ENCODE measurements around the gene ALMS1. TPM values are rescaled to one million over a fixed set of nuclear protein-coding genes. Genes with fewer than 3 reads are reported as not detected.

Gene ALMS1
- total RNA-seq, 4 donors from 2014 or later = 38.0 to 57.3 (median 49.8) TPM

DNA sequence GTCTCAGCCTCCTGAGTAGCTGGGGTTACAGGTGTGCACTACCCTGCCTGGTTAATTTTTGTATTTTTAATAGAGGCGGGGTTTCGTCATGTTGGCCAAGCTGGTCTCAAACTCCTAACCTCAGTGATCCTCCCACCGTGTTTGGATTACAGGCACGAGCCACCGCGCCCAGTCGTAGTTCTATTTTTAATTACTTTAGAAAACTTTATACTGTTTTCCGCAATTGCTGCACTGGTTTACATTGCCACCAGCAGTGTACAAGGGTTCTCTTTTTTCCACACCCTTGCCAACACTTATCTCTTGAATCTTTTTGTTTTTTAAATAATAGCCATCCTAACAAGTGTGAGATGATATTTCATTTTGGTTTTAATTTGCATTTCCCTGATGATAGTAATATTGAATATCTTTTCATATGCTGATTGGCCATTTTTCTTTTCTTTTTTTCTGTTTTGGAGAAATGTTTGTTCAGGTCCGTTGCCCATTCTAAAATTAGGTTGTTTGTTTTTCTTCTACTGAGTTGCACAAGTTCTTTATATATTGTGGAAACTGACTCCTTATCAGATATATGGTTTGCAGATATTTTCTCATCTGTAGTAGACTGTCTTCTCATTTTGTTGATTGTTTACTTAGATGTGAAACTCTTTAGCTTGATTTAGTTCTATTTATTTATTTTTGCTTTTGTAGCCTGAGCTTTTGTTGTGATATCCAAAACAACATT lies 16.9 kb downstream of the ALMS1 start:
- H3K9me3 ChIP-seq = peaks cover 0 to 35% (median 12%) of the 10 kb centered on the region in 4 donors
- no peak overlapping the region for H3K4me3 ChIP-seq
- H3K4me1 ChIP-seq = no peaks in the 10 kb centered on the region
- 91 to 93% methylated on average over 9 of the region's 9 CpGs for WGBS, 2 donors
- no peak for DNase-seq (ENCODE audit: low spot score in 2 of 2)
- no peak overlapping the region for H3K27ac ChIP-seq
- H3K36me3 ChIP-seq = peaks cover 0 to 40% (median 0%) of the 10 kb centered on the region in 3 donors
- H3K27me3 ChIP-seq = no peaks in the 10 kb centered on the region
- no peak for TF ChIP-seq POLR2A (IDR thresholded peaks at IDR 0.05)
- TF ChIP-seq, protein P1, sequence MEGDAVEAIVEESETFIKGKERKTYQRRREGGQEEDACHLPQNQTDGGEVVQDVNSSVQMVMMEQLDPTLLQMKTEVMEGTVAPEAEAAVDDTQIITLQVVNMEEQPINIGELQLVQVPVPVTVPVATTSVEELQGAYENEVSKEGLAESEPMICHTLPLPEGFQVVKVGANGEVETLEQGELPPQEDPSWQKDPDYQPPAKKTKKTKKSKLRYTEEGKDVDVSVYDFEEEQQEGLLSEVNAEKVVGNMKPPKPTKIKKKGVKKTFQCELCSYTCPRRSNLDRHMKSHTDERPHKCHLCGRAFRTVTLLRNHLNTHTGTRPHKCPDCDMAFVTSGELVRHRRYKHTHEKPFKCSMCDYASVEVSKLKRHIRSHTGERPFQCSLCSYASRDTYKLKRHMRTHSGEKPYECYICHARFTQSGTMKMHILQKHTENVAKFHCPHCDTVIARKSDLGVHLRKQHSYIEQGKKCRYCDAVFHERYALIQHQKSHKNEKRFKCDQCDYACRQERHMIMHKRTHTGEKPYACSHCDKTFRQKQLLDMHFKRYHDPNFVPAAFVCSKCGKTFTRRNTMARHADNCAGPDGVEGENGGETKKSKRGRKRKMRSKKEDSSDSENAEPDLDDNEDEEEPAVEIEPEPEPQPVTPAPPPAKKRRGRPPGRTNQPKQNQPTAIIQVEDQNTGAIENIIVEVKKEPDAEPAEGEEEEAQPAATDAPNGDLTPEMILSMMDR (IDR thresholded peaks at IDR 0.05) = no peak

DNA sequence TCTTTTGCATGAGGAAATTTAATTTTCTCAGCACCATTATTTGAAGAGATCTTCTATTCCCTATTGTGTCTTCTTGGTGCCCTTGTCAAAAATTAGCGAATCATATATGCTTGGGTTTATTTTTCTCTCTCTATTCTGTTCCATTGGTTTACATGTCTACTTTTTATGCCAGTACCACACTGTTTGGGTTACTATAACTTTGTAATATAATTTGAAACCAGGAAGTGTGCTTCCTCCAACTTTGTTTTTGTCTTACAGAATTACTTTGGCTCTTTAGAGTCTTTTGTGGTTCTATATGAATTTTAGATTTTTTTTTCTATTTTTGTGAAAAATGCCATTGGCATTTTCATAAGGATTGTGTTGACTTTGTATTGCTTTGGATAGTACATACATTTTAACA lies 17.6 kb downstream of the ALMS1 start:
- peaks cover 0 to 35% (median 12%) of the 10 kb centered on the region in 4 donors for H3K9me3 ChIP-seq
- TF ChIP-seq, protein P1 (IDR thresholded peaks at IDR 0.05) = no peak
- TF ChIP-seq POLR2A (IDR thresholded peaks at IDR 0.05) (no peak), EP300 (IDR thresholded peaks at IDR 0.05) (no peak)
- H3K36me3 ChIP-seq = peaks cover 0 to 40% (median 0%) of the 10 kb centered on the region in 3 donors
- no peaks in the 10 kb centered on the region for H3K4me1 ChIP-seq
- no peaks in the 10 kb centered on the region for H3K27me3 ChIP-seq
- no peak overlapping the region for H3K27ac ChIP-seq
- 97 to 100% methylated on average over 1 of the region's 1 CpG for WGBS, 2 donors
- no peak overlapping the region for H3K4me3 ChIP-seq
- no peak for DNase-seq (ENCODE audit: low spot score in 2 of 2)

DNA sequence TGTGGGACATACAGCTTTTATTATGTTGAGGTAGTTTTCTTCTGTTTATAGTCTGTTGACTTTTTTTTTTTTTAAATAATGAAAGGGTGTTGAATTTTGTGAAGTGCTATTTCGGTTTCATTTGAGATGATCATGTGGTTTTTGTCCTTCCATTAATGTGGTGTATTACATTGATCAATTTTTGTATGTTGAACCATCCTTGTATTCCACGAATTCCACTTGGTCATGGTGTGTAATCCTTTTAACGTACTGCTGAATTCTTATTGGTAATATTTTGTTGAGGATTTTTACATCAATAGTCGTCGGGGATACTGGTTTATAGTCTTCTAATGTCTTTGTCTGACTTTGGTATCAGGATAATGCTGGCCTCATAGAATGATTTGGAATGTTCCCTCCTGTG lies 18.8 kb downstream of the ALMS1 start:
- Histone ChIP-seq H3K9me3 (peaks cover 0 to 26% (median 8%) of the 10 kb centered on the region in 4 donors), H3K4me3 (no peak overlapping the region), H3K36me3 (peaks cover 0 to 32% (median 0%) of the 10 kb centered on the region in 3 donors), H3K27me3 (no peaks in the 10 kb centered on the region), H3K27ac (no peak overlapping the region), H3K4me1 (no peaks in the 10 kb centered on the region)
- TF ChIP-seq EP300 (IDR thresholded peaks at IDR 0.05) = no peak
- TF ChIP-seq, protein P1 (IDR thresholded peaks at IDR 0.05) = no peak
- no peak for TF ChIP-seq POLR2A (IDR thresholded peaks at IDR 0.05)
- 94 to 95% methylated on average over 5 of the region's 5 CpGs for WGBS, 2 donors
- no peak for DNase-seq (ENCODE audit: low spot score in 2 of 2)

DNA sequence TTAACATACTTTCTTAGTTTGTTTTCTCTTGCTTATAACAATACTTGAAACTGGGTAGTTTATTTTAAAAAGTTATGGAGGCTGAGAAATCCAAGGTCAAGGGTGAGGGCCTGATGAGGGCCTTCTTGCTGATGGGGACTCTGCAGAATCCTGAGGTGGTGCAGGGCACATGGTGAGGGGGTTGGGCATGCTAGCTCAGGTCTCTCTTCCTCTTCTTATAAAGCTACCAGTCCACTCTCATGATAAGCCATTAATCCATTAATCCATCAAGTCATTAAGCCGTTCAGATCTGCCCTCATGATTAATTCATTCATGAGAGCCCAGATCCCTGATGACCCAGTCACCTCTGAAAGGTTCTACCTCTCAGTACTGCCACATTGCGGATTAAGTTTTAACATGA lies 21.4 kb downstream of the ALMS1 start:
- H3K4me3 ChIP-seq = no peak overlapping the region
- no peak for DNase-seq (ENCODE audit: low spot score in 2 of 2)
- H3K27ac ChIP-seq = no peak overlapping the region
- TF ChIP-seq POLR2A (IDR thresholded peaks at IDR 0.05) (no peak), EP300 (IDR thresholded peaks at IDR 0.05) (no peak)
- TF ChIP-seq, protein P1 (IDR thresholded peaks at IDR 0.05) = no peak
- peaks cover 0 to 24% (median 8%) of the 10 kb centered on the region in 4 donors for H3K9me3 ChIP-seq
- 83 to 84% methylated on average over 2 of the region's 2 CpGs for WGBS, 2 donors
- H3K27me3 ChIP-seq = no peaks in the 10 kb centered on the region
- peaks cover 0 to 31% (median 0%) of the 10 kb centered on the region in 3 donors for H3K36me3 ChIP-seq
- H3K4me1 ChIP-seq = no peaks in the 10 kb centered on the region

DNA sequence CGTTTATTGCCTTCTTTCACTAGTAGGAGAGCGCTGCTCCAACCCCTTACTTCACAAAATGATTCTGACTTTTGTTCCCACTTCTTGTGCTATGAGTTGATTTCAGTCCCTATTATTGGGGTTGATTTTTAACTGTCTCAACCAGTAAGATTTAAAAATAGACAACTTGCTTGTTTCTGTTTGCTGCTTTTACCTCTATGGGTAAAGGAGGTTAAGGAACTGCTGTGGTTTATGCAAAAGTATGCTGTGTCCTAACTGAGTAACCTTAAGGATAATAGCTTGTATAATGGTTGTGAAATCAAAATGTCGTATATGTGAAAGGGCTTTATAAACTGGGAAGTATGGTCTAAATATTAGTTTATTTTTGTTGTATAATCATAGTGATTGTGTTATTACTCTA lies 22.6 kb downstream of the ALMS1 start:
- H3K36me3 ChIP-seq = peaks cover 0 to 22% (median 0%) of the 10 kb centered on the region in 3 donors
- TF ChIP-seq, protein P1 (IDR thresholded peaks at IDR 0.05) = no peak
- TF ChIP-seq EP300 (IDR thresholded peaks at IDR 0.05) (no peak), POLR2A (IDR thresholded peaks at IDR 0.05) (no peak)
- no peaks in the 10 kb centered on the region for H3K4me1 ChIP-seq
- H3K4me3 ChIP-seq = no peak overlapping the region
- H3K9me3 ChIP-seq = peaks cover 0 to 21% (median 7%) of the 10 kb centered on the region in 4 donors
- DNase-seq (ENCODE audit: low spot score in 2 of 2) = no peak
- 61 to 64% methylated on average over 3 of the region's 3 CpGs for WGBS, 2 donors
- H3K27ac ChIP-seq = no peak overlapping the region
- H3K27me3 ChIP-seq = no peaks in the 10 kb centered on the region
